Endothelial cell of umbilical vein (primary cell): Measurements from ENCODE around the gene EPN2. TPM values are rescaled to one million over a fixed set of nuclear protein-coding genes. Genes with fewer than 3 reads are reported as not detected.

Experiments
- BruUV-seq: library from RNA; stranded (reverse); fragments of 400-500 nt; replicated peaks from 2 replicates; lab custom pipeline; 2021; lab: Mats Ljungman, UMichigan
- CTCF ChIA-PET: fragments of 300-600, 350-600 bp; sonication (Branson Sonifier 250); formaldehyde crosslinking; loops from one replicate; lab custom pipeline; 2021; ENCODE audit warnings: antibody characterized with exemption, inconsistent platforms; lab: Charles Lee
- POLR2A ChIA-PET: fragments of 300-600, 350-600 bp; sonication (Branson Sonifier 250); formaldehyde crosslinking; loops from one replicate; lab custom pipeline; 2021; ENCODE audit warnings: antibody characterized with exemption, inconsistent platforms; lab: Charles Lee
- DNase-seq: peaks from one replicate; pipeline ENCODE4 v3.0.0-alpha.2; 2011; ENCODE audit warnings: low read depth, low spot score
- FAIRE-seq: peaks from 2 replicates; lab custom pipeline; 2011; peaks lifted over from hg19 to GRCh38; lab: Jason Lieb, UNC
- H2AFZ ChIP-seq: 2 replicates; pipeline ENCODE4 v1.6.0; 2012; ENCODE audit warnings: low read depth, low read length, control low read depth, inconsistent platforms
- H3K27ac ChIP-seq: 2 replicates; pipeline ENCODE4 v1.5.1; 2011; ENCODE audit warnings: low read depth, mild to moderate bottlenecking, control low read depth, low read length, moderate library complexity; ENCODE audit not compliant: insufficient read depth
- H3K27me3 ChIP-seq, 2 experiments: 2 replicates each; pipeline versions ENCODE4 v1.6.0 to v1.6.1; 2011; ENCODE audit warnings: low read length in 2 of 2, mixed read lengths in 1 of 2; ENCODE audit not compliant: control insufficient read depth in 2 of 2, insufficient read depth in 2 of 2
- H3K36me3 ChIP-seq, 2 experiments: 2 replicates in 1 of 2; 3 replicates in 1 of 2; pipeline ENCODE4 v1.5.1; 2011; ENCODE audit warnings: low read length in 2 of 2, mild to moderate bottlenecking in 1 of 2, moderate library complexity in 1 of 2; ENCODE audit not compliant: control insufficient read depth in 2 of 2, insufficient read depth in 2 of 2; ENCODE audit errors: extremely low read depth in 1 of 2
- H3K4me1 ChIP-seq: 3 replicates; pipeline ENCODE4 v1.5.1; 2011; ENCODE audit warnings: mild to moderate bottlenecking, low read length; ENCODE audit not compliant: control insufficient read depth, insufficient read depth; ENCODE audit errors: extremely low read depth
- H3K4me2 ChIP-seq: 2 replicates; pipeline ENCODE4 v1.6.1; 2011; ENCODE audit warnings: low read length, control low read depth, mixed read lengths; ENCODE audit not compliant: insufficient read depth
- H3K4me3 ChIP-seq, 3 experiments: fragments of 200-600 bp in 1 of 3; sonication (generic), shearing (Covaris generic) in 1 of 3; replicated peaks in 1 of 3; 2 replicates each; pipeline ENCODE4 v1.5.1; 2011 to 2016; ENCODE audit warnings: control low read depth in 3 of 3, low read length in 3 of 3, mild to moderate bottlenecking in 2 of 3, inconsistent platforms in 1 of 3, low read depth in 1 of 3, moderate library complexity in 1 of 3; ENCODE audit not compliant: insufficient read depth in 1 of 3
- H3K79me2 ChIP-seq: 2 replicates; pipeline ENCODE4 v1.6.0; 2012; ENCODE audit warnings: low read length, inconsistent platforms; ENCODE audit not compliant: control insufficient read depth, insufficient read depth
- H3K9ac ChIP-seq: replicated peaks from 2 replicates; pipeline ENCODE3; 2011; ENCODE audit warnings: low read length, control low read depth; ENCODE audit not compliant: insufficient read depth; ENCODE audit errors: extremely low read depth
- H3K9me1 ChIP-seq: replicated peaks from 3 replicates; pipeline ENCODE4 v1.6.0; 2011; ENCODE audit warnings: mild to moderate bottlenecking, low read length; ENCODE audit not compliant: control insufficient read depth, insufficient read depth; ENCODE audit errors: extremely low read depth
- H3K9me3 ChIP-seq: replicated peaks from 2 replicates; pipeline ENCODE4 v1.5.1; 2012; ENCODE audit warnings: low read length, inconsistent platforms; ENCODE audit not compliant: control insufficient read depth, insufficient read depth
- H4K20me1 ChIP-seq: replicated peaks from 2 replicates; pipeline ENCODE3; 2011; ENCODE audit warnings: mild to moderate bottlenecking, low read length; ENCODE audit not compliant: control insufficient read depth, insufficient read depth; ENCODE audit errors: extremely low read depth
- EZH2 ChIP-seq: IDR thresholded peaks from 2 replicates; pipeline ENCODE4 v1.6.1; 2012; ENCODE audit warnings: borderline replicate concordance, low read depth, mild to moderate bottlenecking, moderate library complexity, low read length, inconsistent platforms; ENCODE audit not compliant: severe bottlenecking
- FOS ChIP-seq: IDR thresholded peaks from 2 replicates; pipeline ENCODE4 v1.6.1; 2011; ENCODE audit warnings: mild to moderate bottlenecking, low read length, moderate library complexity, borderline replicate concordance; ENCODE audit not compliant: insufficient read depth
- GATA2 ChIP-seq: IDR thresholded peaks from 2 replicates; pipeline ENCODE4 v1.7.0; 2011; ENCODE audit warnings: low read depth, mild to moderate bottlenecking, moderate library complexity, mixed read lengths, low read length; ENCODE audit not compliant: insufficient read length, insufficient read depth
- JUN ChIP-seq: IDR thresholded peaks from 2 replicates; pipeline ENCODE4 v1.6.1; 2011; ENCODE audit warnings: borderline replicate concordance, low read depth; ENCODE audit not compliant: insufficient read length, insufficient read depth
- MYC ChIP-seq: IDR thresholded peaks from one replicate; pipeline ENCODE4 v1.6.1; 2011; ENCODE audit warnings: mild to moderate bottlenecking, low read depth, low read length
- POLR2A ChIP-seq: IDR thresholded peaks from 2 replicates; pipeline ENCODE4 v1.6.1; 2012; ENCODE audit warnings: low read depth, mild to moderate bottlenecking, control low read depth, low read length
- POLR2AphosphoS5 ChIP-seq: IDR thresholded peaks from 2 replicates; pipeline ENCODE4 v1.6.1; 2012; ENCODE audit warnings: low read depth, mild to moderate bottlenecking, control low read depth, low read length, moderate library complexity; ENCODE audit not compliant: insufficient read depth
- dilution Hi-C: fragments of 300-500 bp; cut with MboI; formaldehyde crosslinking; loops from one replicate; pipeline ENCODE4 v1.15.0; 2019; ENCODE audit warnings: low sequenced_read_pairs; ENCODE audit not compliant: extremely low pct_ligation_motif_present
- intact Hi-C: fragments of 100-400 bp; cut with micrococcal nuclease; formaldehyde crosslinking; loops from one replicate; pipeline ENCODE4 v1.10.0; 2022
- polyA plus RNA-seq, 4 experiments: library from polyadenylated mRNA; depleted of rRNA in 3 of 4; stranded (reverse) in 3 of 4; unstranded in 1 of 4; fragments of >200 nt; gene quantifications; 2 replicates each; pipeline versions ENCODE4 v1.2.1 to v1.2.3, GENCODE V29; 2011 to 2012; ENCODE audit warnings: missing spikeins in 1 of 4
- total RNA-seq: library from RNA; stranded (reverse); gene quantifications from 2 replicates; pipeline ENCODE4 v1.2.3, GENCODE V29; 2021
- TF ChIP-seq, protein P1 (sequence below), 2 donors: IDR thresholded peaks; 1 replicate in 1 of 2; 2 replicates in 1 of 2; pipeline ENCODE4 v1.5.1; 2011; ENCODE audit warnings: low read length in 2 of 2, mild to moderate bottlenecking in 2 of 2, moderate library complexity in 2 of 2, control low read depth in 1 of 2, inconsistent platforms in 1 of 2, low read depth in 1 of 2; ENCODE audit not compliant: insufficient read depth in 1 of 2; ENCODE audit errors: extremely low read depth in 1 of 2
- TF ChIP-seq, protein P2 (sequence below): IDR thresholded peaks from 2 replicates; pipeline ENCODE4 v1.6.1; 2011; ENCODE audit not compliant: insufficient read depth, insufficient read length

EPN2 gene
- total and polyA plus RNA-seq, 2 donors (not counting 3 experiments of a cell fraction or from before 2014, with no cell fraction given): 40.3 to 70.5 TPM

DNA sequence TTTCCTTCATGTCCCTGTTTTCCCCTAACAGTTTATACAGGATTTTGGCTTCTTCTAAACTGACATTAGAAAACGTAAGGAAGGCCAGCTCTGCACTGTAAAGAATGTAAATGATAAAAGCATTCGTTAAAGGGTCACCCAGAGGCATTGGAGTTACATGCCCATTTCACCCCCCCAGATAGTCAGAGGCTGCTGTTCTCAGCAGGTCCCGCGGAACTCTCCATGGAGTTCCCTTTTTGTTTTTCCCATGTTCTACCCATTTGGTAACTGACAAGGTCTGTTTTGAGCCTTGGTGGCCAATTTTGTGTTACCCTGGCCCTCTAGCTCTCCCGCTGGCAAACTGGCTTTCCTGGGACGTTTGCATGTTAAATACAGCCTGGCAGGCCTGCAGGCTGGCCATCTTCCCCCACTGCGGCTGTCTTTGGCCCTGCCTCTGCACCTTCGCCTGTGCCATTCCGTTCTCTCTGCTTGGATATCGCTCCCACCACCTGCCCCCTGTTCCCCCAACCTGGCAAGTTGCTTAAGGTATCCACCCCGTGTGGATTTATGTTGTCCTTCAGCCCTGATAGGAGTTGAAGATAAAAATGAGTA, 49.7 kb downstream of the EPN2 start:
- intact Hi-C loops: no loop called here
- Histone ChIP-seq H3K4me1 (peaks cover 5% of the 10 kb centered on the region), H3K9me3 (no peaks in the 10 kb centered on the region), H3K9me1 (no peaks in the 10 kb centered on the region), H3K79me2 (peaks cover 11% of the 10 kb centered on the region), H3K9ac (no peak overlapping the region), H4K20me1 (no peaks in the 10 kb centered on the region), H3K4me3 (no peak overlapping the region), H3K27me3 (no peaks in the 10 kb centered on the region), H2AFZ (no peak overlapping the region), H3K36me3 (peaks cover 0 to 12% of the 10 kb centered on the region in 2 experiments), H3K27ac (no peak overlapping the region), H3K4me2 (no peak overlapping the region)
- ChIA-PET POLR2A (no interaction called here), CTCF (interaction anchor here (1.0 to 1.4 kb wide), 2 partner anchors 9 to 14 kb away, joined by 3 read pairs; no protein-coding TSS in a partner anchor)
- DNase-seq: no peak
- BruUV-seq: no TSS peak
- dilution Hi-C loops: no loop called here
- FAIRE-seq: no peak
- TF ChIP-seq, protein P1, sequence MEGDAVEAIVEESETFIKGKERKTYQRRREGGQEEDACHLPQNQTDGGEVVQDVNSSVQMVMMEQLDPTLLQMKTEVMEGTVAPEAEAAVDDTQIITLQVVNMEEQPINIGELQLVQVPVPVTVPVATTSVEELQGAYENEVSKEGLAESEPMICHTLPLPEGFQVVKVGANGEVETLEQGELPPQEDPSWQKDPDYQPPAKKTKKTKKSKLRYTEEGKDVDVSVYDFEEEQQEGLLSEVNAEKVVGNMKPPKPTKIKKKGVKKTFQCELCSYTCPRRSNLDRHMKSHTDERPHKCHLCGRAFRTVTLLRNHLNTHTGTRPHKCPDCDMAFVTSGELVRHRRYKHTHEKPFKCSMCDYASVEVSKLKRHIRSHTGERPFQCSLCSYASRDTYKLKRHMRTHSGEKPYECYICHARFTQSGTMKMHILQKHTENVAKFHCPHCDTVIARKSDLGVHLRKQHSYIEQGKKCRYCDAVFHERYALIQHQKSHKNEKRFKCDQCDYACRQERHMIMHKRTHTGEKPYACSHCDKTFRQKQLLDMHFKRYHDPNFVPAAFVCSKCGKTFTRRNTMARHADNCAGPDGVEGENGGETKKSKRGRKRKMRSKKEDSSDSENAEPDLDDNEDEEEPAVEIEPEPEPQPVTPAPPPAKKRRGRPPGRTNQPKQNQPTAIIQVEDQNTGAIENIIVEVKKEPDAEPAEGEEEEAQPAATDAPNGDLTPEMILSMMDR (IDR thresholded peaks at IDR 0.05; ENCODE audit: extremely low read depth in 1 of 2, insufficient read depth in 1 of 2, low read depth in 1 of 2, low read length in 2 of 2): no peak
- no peak for TF ChIP-seq MYC
- TF ChIP-seq, protein P2, sequence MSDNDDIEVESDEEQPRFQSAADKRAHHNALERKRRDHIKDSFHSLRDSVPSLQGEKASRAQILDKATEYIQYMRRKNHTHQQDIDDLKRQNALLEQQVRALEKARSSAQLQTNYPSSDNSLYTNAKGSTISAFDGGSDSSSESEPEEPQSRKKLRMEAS: no peak
- TF ChIP-seq POLR2A: no peak
- TF ChIP-seq GATA2: no peak
- TF ChIP-seq POLR2AphosphoS5: no peak
- TF ChIP-seq JUN: no peak
- TF ChIP-seq FOS: no peak
- TF ChIP-seq EZH2: no peak
